ENCODE measurements around the gene IGF2.
"Not testable (repeated sequence)": the region's sequence is repeated elsewhere in the genome, so short reads cannot be mapped to it uniquely, and the experiment has no call there.

The IGF2 gene

DNA sequence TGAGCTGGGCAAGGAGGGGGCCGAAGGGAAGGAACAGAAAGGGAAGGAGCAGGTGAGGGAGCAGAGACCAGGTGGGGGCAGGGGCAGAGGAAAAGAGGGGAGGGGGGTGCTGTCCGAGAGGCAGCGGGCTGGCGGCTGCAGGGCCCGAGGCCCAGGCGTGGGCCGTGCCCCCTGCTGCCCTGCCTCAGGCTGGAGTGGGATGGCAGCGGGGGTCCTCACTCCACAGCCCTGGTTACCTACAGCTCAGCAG lies 2.3 kb downstream of the IGF2 start:
- no peak for DNase-seq (ENCODE audit: low read depth, low spot score)

DNA sequence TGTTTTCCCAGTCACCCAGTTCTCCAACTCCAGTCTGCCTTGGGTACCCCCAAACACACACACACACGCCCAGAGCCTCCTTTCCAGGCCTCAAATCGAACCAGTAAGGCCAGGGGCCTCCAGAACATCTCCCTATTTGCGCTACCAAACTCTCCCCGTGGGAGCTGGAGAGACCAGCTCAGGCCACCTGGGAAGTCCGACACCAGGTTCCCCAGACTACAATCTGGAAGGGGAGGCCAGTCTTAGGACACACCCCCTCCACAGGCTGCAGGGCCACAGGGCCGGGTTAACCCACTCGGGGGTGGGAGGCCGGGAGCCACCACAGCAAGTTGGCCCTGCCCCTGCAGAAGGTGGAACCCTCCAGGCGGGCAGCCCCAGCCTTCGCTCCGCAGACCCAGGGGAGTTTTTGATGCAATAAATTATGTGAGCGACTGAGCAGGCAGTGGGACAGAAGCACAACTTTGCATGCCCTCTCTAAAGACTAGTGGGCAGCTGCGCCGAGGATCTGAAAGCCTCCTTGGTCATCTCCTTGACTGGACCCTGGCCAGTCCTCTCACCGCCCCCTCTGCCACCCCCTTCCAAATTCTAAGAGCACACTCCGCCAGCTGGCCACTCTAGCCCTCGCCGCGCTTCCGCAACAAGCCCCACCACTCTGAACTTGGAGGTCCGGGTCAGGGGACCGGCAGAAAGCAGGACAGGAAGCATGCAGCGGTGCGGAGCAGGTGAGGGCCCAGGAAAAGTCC lies 2.8 kb downstream of the IGF2 start:
- no peak for DNase-seq (ENCODE audit: low read depth, low spot score)

DNA sequence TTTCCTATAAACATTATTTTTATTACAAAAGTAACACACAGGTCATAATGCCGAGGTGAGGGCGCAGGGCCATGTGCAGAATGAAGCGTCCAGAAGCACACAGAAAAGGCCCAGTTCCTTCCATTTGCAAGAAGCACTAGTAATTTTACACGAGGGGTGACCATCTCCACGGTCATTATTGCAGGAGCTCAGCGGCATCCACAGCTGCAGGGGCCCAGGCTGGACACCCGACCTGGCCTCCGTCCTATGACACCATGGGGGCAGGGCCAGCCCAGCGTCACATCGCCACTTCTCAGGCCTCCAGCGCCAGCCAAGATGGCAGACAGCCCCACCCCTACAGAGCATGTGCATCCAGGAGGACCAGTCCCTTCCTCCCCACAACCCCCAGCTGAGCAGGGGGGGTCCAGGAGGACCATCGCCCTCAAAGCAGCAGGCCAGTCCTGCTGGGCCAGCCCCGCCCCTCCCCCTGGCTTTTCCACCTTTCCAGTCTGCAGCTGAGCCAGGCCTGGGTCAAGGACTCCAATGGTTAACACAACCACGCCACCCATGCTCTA lies 3.5 kb downstream of the IGF2 start:
- DNase-seq (ENCODE audit: low read depth, low spot score) = no peak

DNA sequence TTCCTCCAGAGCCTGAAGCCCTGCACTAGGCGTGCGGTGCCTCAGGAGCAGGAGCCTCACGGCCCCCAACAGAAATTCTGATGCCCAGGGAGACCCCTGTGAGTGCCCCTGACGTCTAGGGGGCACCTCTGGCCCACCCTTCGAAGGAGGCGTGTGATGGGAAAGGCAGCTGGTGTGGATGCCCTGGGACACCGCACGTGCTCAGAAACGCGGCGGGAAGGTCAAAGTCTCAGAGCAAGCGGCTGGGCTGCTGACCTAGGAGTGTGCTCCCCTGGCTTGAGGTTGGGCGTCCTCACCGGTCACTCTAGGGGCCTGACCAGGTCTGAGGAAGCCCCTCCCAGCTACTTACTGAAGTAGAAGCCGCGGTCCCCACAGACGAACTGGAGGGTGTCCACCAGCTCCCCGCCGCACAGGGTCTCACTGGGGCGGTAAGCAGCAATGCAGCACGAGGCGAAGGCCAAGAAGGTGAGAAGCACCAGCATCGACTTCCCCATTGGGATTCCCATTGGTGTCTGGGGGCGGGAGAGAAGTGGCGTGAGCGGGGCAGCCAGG lies 4.1 kb downstream of the IGF2 start:
- no peak for DNase-seq (ENCODE audit: low read depth, low spot score)

DNA sequence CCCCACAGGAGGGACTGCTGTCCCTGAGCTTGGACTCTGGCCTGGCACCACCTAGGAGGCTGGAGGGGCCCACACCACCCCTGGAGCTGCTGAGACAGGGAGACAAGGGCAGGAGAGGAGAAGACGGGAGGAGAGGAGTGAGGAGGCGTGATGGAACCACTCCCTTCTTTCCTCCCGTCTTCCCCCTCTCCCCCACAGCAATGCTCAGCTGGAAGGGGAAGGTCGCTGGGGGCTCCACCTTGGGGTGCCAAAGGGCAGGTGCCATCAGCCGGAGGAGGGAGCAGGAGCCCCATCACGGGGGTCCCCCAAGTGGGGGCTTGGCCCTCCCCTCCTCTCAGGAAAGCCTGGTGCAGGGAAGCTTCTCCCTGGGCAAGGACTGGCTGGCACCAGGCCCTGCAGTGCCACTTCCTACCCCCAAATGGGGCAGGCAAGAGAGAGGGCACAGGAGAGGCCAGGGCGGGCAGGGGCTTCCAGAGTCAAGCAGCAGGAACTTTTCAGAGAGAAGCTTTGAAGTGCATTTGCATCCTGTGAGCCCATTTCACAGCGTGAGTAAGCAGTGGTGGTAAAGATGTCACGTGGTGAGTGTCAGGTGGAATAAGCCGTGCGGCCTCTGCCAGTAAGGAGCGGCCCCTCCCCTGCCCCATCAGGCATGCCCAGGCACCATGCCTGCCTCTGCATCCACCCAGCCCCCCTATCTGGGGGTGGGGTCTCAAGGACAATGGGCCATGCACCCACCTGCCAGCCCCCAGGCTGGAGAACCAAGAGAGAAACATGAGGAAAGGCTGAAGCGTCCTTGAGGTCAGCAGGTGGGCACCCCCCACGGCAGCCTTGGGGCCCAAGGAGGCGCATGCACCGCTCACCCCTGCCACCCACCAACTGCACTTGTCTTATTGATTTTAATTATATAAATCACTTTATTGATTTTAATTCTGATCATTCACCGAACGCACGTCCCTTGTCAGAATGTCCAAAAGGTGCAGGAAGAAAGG lies 4.9 kb downstream of the IGF2 start:
- no peak for DNase-seq (ENCODE audit: low read depth, low spot score)

DNA sequence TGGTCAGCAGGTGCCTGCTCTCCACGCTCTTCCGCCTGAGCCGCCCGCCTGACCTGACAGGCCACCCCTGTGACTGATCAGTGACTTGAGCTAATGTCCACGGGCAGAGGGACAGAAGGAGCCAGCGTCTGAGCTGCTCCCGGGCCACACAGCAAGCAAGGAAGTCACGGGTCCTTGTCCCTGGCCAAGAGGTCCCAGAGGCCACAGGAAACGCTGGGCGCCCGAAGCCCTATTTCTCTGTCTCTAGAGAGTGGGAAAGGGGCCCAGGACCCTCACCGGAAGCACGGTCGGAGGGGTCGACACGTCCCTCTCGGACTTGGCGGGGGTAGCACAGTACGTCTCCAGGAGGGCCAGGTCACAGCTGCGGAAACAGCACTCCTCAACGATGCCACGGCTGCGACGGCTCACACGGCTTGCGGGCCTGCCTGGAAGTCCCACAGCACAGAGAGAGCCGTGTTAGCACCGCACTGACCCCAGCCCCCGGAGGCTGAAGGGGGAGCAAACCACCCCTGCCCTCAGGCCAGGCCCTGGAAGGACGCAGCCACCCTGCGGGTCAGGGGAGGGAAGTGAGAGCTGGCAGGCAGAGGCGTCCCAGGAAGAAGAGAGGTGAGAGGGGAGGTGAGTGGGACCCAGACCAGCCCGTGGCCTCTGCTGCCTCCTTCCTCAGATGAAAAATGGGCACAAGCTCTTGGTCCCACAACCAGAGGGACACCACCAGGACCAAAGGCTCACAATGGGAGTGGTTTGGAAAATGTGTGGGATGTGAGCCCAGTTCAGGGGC lies 5.8 kb downstream of the IGF2 start:
- DNase-seq (ENCODE audit: low read depth, low spot score) = no peak

DNA sequence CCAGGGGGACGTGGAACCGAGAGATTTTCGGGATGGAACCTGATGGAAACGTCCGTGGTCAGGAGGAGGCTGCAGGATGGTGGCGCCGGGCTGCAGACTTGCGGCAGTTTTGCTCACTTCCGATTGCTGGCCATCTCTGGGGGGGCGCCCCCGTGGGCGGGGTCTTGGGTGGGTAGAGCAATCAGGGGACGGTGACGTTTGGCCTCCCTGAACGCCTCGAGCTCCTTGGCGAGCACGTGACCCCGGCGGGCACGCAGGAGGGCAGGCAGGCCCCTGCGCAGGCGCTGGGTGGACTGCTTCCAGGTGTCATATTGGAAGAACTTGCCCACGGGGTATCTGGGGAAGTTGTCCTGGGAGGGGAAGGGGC lies 6.3 kb downstream of the IGF2 start:
- no peak for DNase-seq (ENCODE audit: low read depth, low spot score)

DNA sequence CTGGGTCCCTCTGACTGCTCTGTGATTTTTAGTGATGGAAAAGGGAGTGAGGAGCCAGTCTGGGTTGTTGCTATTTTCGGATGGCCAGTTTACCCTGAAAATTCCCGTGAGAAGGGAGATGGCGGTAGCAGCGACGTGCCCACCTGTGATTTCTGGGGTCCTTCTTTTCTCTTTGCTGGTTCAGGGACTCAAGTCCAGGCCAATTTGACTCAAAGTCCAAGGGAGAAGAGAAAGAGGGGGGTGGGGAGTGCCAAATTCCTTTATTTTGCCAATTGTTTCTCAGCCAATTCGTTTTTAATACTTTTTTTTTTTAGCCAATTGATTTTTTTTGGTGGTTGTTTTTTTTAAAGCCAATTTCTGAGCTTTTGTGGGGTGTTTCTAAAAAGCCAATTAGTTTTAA lies 6.9 kb downstream of the IGF2 start:
- no peak for DNase-seq (ENCODE audit: low read depth, low spot score)

DNA sequence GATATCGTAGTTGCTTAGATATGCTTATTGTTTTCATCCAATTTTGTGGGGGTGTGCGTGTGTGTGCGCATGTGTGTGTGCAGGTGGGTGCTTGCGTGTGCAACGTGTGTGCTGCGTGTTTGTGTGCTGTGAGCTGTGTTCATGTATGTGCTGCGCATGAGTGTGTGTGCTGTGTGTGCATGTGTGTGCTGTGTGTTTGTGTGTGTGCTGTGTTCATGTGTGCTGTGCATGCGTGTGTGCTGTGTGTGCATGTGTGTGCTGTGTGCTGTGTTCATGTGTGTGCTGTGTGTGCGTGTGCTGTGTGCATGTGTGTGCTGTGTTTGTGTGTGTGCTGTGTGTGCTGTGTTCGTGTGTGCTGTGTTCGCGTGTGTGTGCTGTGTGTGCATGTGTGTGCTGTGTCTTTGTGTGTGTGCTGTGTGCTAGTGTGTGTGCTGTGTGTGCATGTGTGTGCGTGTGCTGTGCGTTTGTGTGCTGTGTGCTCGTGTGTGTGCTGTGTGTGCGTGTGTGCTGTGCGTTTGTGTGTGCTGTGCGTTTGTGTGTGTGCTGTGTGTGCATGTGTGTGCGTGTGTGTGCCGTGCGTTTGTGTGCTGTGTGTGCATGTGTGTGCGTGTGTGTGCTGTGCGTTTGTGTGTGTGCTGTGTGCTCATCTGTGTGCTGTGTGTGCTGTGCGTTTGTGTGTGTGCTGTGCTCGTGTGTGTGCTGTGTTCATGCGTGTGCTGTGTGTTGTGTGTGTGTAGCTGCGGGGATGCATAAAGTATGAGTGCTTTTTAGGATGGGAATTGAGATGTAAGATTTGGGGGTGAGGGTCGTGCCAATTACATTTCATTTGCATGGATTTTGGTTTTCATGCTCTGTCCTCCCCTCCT lies 7.6 kb downstream of the IGF2 start:
- no peak for DNase-seq (ENCODE audit: low read depth, low spot score)

DNA sequence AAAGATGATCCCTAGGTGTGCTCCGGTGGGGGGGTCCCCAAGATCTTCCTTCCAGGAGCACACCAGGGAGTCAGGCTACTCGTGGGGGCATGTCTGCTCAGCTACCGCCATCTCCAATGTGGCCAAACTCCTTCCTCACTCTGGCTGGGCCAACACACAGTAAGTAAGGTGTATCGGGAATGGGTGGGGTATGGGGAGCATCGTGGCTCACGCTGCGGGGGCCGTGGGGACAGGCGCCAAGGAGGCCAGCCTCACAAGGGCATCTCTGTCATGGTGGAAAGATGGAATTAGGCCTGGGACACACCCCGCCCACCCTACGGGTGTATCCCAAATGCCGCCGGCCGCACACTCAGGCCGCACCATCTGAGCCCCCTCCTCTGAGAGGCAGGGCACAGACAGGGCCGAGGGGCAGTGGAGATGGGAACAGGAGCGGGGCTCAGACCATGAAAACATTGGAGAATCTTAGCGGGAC lies 8.3 kb downstream of the IGF2 start:
- no peak for DNase-seq (ENCODE audit: low read depth, low spot score)

DNA sequence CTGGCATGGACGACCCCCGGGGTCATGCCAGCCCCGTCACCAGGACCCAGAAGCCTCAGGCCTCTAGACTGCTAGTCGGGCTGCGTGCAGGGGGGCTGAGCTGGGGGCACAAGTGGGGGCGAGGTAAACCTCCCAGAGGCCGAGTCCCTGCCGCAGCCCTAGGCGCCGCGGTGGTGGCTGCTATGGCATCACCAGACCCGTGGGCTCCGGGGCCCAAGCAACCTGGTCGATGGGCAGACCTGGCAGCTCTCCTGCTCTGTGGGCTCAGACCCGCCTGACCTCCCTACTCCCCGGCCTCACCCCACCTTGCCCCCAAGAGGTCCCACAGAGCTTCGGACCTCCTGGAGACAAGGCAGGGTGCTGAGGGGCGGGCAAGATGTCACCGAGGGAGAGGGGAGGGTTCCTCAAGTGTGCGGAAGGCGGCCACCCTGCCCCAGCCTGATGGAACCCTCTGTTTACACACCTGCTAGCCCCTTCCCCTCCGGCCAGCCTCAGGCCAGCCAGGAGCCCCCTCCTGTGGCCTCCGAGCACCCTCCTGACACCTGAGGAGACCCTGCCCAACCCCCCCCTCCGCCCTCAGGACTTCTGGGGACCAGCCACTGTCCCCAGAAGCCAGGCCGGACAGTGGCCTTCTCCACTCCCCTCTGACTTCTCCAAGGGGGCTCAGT lies 9.4 kb downstream of the IGF2 start:
- no peak for DNase-seq (ENCODE audit: low read depth, low spot score)

DNA sequence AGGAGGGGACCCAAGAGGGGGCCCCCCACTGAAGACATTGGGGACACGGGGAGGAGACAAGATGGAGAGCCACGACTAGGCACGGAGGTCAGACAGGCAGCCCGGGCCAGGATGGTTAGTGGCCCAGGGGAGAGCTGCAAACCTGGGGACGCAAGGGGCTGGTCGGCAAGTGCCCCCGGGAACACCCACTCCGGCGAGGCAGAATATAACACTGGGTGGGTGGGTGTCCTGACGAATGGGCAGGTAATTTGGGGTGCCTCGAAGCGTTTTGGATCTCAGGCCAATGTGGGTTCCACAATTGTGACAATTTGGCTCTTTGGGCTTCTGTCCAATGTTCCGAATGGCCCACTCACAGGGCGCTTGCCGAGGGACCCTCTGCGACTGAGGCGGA lies 9.9 kb downstream of the IGF2 start:
- no peak for DNase-seq (ENCODE audit: low read depth, low spot score)

DNA sequence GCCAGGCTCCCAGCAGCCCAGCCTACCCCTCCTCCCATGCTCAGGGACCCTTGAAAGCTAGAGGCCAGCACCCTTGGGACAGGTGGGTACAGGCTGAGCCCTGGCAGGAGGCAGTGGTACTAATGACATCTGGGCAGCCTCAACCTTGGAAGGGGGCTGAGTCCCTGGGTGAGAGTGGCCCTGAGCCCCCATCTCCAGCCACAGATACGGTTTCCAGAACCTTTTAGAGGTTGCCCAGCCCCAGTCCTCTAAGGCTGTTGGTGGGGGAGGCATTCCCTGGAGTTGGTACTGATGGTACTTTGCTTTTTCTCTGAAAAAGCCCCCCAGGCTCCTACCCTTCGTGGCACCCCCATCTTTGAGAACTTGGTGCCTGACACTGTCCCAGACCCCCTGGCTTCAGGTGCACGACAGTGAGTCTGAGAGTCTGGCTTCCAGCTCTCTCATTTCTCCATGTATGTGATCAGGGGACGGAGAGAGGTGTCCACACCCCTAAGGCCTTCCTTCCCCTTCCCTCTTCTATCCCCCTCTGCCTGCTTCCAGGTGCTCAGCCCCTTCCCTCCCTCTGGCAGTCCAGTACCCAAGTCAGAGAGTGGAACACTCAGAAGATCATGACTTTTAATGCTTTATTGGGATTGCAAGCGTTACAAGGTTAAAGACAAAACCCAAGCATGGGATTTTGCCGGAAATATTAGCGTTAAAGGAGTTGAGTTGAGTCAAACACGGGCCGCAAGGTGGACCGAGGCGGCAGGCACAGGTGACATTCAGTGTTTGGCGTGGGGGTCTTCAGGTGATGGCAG lies 10.5 kb downstream of the IGF2 start:
- no peak for DNase-seq (ENCODE audit: low read depth, low spot score)

DNA sequence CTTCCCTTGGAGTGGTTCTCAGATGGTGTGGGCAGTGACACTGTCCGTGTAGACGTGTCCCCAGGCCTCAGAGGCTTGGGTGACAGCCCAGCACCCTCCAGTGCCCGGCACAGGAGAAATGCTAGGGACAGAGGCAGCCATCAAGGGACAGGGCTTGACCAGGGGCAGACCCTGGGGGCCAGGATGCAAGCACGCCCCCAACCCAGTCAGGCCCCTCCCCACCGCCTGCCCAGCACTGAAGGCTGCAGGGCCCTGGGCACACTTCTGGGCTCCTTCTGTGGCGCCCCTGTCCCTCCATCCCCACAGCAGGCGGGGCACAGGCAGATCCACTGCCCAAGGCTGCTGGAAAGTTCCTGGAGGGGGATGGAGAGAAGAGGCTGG lies 11.1 kb downstream of the IGF2 start:
- DNase-seq (ENCODE audit: low read depth, low spot score) = no peak

DNA sequence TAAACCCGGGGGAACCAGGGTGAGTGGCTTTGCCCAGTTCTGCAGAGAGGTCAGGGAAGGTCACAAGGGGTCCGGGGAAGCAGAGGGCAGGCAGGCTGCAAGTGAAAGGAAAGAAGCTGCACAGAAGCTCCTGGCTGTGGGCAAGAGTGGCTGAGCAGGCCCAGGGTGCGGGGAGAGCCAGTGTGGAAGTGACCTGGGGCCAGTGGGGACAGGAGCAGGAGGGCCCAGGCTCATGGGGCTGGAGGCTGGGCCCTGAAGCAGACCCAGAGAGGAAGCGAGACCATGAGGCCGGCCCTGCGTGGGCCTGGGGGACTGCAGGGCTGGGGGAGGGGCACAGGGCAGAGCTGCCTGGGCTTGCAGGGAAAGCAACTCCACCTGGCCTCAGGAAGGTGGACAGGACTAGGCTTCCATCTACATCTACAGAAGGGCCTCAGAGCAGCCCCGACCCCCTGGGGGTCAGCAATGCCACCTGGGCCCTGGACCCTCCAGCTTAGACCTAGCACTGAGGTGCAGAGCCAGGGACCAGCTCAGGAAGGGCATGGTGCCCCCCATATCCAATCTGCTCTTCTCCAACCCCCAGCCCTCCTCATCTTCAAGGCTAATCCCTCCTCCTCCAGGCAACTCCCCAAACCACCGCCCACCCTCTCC lies 11.6 kb downstream of the IGF2 start:
- no peak for DNase-seq (ENCODE audit: low read depth, low spot score)

DNA sequence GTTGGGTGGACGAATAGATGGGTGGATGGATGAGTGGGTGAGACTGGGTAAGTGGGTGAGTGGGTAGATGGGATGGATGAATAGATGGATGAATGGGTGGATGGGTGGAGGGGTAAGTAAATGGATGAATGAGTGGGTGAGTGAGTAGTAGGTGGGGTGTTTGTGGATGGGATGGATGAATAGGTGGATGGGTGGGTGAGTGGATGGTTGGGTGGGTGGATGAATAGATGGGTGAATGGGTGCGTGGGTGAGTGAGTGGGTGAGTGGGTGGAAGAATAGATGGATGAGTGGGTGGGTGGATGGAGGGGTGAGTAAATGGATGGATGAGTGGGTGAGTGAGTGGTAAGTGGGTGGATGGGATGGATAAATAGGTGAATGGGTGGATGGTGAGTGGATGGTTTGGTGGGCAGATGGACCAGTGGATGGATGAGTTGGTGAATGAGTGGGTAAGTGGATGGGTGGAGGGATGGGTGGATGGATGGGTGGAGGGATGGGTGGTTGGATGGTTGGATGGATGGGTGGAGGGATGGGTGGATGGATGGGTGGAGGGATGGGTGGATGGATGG lies 12.6 kb downstream of the IGF2 start:
- DNase-seq (ENCODE audit: low read depth, low spot score) = no peak

DNA sequence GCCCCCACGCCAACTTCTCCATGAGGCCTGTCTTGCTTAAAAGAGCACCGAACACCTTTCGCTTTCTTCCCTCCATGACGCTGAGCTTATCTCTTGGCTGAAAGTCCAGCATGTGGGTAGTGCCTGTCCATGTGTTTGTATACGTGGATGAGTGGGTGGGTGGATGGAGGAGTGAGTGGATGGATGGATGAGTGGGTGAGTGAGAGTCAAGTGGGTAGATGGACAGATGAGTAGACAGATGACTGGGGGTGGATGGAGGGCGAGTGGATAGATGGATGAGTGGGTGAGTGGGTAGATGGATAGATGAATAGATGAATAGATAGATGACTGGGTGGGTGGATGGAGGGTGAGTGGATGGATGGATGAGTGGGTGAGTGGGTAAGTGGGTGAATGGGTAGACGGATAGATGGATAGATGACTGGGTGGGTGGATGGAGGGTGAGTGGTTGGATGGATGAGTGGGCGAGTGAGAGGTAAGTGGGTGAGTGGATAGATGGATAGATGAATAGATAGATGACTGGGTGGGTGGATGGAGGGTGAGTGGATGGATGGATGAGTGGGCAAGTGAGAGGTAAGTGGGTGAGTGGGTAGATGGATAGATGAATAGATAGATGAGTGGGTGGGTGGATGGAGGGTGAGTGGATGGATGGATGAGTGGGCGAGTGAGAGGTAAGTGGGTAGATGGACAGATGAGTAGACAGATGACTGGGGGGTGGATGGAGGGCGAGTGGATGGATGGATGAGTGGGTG lies 14.3 kb downstream of the IGF2 start:
- not testable (repeated sequence) for DNase-seq (ENCODE audit: low read depth, low spot score)

DNA sequence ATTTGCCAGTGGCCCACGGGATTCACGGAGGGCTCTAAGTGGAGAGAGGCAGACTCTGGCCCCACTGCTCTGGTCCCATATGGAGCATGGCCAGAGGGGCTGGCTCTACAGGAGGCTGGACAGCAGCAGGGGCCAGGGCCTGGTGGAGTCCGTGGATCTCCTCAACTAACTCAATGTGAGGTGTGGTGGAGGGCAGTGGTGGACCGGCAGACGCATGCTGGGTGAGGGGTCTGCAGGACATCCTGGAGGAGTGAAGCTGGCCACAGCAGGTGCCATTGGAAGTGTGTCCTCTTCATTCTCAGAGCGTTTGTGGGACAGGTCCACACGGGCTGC lies 15.6 kb downstream of the IGF2 start:
- no peak for DNase-seq (ENCODE audit: low read depth, low spot score)

Measured in smooth muscle cell of the brain vasculature (primary cell).